GM04503 (cell line): ENCODE results near the gene CALCA.
"Not testable (repeated sequence)": the region's sequence is repeated elsewhere in the genome, so short reads cannot be mapped to it uniquely, and the experiment has no call there.

Source experiments
- DNase-seq: peaks from one replicate; pipeline ENCODE4 v3.0.0-alpha.2; 2012; ENCODE audit warnings: low read depth

The CALCA gene, protein sequence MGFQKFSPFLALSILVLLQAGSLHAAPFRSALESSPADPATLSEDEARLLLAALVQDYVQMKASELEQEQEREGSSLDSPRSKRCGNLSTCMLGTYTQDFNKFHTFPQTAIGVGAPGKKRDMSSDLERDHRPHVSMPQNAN

DNA sequence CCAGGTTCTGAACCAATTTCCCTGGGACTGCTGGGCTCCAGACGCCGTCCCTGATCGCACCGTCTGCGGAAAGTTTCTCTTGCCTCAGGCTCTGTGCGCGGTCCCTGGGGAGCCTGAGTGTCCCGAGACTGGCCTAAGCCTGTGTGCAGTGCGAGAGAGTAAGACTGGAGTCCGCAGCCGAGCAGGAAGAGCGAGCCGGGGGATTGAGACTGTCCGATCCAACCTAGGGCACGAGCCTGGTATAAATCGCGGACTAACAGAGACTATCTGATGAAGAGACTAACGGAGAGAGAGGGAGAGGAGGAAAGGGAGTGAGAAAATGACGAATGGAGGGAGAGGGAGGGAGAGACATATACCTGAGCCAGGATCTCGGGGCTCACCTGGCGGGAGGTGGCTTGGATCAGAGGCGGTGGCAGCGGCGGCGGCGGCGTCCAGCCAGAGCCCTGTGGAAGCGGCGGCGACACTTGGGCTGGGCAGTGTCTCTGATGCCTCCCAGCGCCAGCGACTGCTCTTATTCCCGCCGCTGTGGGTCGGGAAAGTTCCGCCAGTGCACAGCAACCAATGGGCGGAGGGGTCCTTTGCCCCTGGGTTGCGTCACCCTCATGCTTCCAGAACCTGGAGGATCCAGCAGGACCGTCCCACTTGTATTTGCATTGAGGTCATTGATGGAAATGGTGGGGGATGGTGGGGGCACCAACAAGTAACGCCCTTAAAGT lies at the start of gene CALCA:
Gene CALCA (minus strand): TSS at position 487 of the 716 bp plus-strand sequence. CDS start 1,159 bp downstream, outside the sequence.
- DNase-seq = no peak

DNA sequence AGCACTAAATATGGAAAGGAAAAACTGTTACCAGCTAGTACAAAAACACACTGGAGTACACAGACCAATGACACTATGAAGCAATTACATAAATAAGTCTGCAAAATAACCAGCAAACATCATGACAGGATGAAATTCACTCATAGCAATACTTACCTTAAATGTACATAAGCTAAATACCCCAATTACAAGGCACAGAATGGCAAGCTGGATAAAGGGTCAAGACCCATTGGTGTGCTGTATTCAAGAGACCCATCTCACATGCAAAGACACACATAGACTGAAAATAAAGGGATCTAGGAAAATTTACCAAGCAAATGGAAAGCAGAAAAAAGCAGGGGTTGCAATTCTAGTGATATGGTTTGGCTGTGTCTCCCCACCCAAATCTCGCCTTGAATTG lies 44.0 kb upstream of the CALCA start:
- DNase-seq = no peak

DNA sequence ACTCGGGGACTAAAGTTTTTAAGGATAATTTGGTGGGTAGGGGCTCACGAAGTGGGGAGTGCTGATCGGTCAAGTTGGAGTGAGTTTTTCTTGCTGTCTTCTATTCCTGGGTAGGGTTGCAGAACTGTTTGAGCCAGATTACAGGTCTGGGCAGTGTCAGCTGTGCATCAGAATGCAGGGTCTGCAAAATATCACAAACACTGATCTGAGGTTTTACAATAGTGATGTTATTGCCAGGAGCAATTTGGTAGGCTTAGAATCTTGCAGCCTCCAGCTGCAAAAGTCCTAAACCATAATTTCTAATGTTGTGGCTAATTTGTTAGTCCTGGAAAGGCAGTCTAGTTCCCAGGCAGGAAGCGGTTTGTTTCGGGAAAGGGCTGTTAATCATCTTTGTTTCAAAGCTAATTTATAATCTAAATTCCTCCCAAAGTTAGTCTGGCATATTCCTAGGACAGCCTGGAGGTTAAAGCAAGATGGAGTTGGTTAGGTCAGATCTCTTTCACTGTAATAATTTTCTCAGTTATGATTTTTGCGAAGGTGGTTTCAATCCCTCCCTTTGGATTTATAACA lies 39.7 kb upstream of the CALCA start:
- DNase-seq = no peak

DNA sequence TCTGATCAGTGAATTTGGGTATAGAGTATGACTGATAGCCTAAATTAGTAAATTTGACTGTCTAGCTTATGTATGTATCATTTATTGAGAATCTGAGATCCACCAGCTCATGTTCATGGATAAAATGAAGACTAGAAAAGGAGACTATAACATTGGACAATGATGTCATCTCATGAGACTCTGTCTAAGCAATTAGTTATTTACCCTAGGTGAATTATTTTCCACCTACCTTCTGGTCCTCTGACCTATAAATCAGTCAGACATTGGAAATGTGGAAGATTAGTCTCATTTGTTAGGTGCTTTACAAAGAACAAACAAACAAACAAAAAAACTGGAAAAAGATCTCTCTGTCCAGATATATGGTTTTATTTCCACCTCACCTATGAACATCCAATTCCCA lies 38.7 kb upstream of the CALCA start:
- no peak for DNase-seq

DNA sequence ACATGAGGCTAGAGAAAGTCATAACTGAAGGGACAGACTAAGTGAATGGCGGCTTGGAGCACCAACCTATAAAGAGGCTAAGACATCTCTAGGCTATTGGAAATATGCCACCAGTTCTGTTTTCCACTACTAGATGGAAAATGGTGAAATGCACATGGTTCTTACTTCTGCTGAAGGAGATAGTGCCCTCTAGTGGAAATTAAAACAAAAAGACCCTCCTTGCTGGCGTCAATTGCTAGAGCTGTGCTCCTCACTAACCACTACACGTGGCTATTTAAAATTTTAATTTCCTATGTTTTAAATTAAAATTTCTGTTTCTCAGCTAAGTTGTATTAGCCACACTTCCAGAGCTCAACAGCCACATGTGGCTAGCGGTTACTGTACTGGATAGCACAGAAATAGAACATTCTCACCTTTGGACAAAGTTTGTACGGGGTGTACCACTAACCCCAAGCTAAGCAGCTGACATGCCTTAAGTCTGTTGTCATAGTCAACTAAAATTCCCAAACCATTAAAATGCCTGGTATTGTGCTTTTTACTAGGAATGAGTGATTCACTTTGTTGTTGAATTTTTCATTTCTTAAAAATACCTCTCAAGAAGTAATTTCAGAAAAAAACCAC lies 34.1 kb upstream of the CALCA start:
- DNase-seq = peak; percentile 8

DNA sequence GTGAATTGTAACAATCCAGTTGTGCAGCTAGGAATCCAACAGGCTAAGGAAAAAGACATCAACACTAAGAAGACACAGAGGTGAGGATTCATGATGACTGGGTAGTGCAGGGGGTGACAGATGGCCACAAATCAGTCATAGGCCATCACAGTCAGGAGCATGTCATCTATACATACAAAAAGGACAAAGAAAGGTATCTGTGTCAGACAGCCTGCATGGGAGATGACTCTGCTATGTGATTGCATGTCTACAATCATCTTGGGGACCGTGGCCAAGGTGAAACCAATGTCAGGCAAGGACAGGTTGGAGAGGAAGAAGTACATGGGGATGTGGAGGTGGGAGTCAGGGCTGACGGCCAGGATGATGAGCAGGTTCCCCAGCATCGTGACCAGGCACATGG lies 16.0 kb upstream of the CALCA start:
- DNase-seq = not testable (repeated sequence)

DNA sequence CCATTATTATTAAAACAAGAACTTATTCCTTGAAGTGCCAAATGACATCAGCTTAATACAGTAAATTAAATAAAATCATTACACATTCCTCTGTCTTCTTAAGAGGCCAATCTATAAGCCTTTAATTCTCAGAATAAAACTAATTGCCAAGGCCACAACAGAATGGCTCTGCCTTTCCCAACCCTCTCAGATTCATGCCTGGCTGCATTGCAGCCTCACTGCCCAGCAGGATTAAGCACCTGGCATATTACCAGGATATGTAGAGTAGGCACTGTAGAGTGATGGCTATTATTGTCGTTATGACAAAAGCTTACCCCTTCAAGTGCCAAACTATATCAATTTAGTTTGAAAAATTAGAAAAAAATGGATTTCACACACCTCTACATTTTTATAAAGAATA lies 9.4 kb upstream of the CALCA start:
- no peak for DNase-seq

DNA sequence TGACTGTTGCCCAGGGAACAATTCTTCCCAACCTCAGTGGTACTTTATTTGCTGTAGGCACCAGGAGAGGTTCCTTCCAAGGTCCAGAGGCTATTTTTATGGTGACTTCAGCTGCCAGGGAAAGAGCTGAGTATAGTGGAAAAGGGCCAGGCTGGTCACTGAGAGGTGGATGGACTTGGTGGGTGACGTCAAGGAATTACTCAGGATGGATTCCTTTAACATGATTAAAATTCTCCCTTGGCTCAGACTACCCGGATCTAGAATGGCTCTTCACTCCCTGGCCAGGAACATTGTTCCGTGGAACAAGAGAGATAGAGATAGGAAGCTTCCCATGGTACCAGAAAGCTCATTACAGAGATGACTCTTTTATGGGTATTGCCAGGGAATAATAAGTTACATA lies 8.7 kb upstream of the CALCA start:
- peak; percentile 34 for DNase-seq

DNA sequence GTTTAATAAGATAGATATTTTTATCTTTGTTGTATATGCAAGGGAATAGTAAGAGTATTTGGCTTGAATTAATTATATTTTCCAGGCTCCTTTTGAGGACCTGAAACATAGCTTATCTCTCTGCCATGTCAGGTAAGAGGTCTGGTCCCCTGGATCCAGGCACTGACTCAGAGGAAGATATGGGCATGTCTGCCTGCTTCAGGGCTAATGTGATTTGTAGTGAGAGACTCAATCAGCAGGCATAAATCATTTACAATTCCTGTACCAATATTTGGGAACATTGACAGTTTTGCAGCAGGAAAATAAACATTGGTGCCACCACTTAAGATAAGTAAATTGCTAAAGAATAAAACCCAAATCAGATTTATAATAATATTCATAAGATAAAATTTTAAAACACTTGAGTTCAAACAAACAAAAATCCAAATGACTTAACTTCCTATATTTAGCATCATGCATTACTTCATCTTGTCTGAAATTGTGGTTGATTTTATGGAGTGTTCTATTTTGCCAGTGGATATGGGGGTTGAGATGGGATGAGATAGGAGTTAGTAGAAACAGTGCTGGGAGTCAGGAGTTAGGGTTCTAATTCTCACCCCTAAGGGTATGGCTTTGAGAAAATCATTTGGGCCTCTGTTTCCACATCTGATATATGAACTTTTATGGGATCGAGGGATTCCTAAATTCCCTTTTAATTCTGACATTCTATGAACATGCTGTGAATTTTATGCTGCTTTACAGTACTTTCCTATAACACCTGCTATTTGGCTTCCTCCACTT lies 5.1 kb upstream of the CALCA start:
- no peak for DNase-seq

DNA sequence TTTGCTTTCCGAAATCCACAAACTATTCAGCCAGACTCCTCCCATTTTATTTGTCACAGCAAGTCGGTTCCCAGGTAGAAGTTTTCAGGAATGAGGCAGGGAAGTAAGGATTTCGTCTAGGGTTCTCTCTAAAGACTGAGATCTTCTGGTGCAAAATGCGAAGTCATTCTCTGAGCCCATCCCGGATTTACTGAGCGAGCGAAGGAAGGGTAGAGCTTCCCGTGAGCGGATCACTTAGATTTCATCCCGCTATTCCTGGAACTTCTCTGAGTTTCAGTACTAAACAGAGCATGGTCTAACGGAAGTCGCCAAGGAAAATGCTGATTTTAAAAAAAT lies 3.1 kb upstream of the CALCA start:
- no peak for DNase-seq

DNA sequence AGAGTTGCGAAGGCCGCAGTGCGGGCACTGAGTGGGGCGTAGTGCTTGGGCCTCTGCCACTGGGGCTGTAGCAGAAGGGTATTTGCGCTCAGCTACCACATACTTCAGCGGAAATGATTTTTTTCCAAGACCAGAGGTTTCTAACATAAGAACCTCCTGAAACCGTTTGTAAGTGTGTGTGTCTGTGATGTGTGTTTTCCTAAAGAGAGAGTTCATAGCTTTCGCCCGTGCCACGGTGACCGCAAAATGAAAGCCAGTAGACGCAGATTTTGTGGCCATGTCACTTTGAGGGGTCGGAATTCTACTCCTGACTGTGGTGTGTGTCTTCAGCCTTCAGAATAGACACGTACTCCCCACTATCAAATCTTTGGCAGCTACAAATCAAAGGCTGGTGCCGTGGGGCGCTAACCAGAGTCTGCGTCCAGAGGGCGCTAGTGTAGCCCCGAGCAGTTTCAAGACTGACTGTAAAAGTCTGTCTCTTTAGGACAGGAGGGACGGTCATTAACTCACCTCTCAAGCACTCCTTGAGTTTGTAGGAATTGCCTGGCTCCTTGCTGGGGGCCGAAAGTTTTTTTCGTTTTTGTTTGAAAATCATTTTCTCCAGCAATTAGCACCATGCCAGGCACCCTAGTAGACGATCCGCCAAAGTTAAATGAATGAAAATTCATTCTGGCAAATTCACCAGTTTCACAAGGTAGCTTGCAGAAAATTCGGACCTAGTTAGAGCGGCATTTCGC lies 2.5 kb upstream of the CALCA start:
- DNase-seq = no peak

DNA sequence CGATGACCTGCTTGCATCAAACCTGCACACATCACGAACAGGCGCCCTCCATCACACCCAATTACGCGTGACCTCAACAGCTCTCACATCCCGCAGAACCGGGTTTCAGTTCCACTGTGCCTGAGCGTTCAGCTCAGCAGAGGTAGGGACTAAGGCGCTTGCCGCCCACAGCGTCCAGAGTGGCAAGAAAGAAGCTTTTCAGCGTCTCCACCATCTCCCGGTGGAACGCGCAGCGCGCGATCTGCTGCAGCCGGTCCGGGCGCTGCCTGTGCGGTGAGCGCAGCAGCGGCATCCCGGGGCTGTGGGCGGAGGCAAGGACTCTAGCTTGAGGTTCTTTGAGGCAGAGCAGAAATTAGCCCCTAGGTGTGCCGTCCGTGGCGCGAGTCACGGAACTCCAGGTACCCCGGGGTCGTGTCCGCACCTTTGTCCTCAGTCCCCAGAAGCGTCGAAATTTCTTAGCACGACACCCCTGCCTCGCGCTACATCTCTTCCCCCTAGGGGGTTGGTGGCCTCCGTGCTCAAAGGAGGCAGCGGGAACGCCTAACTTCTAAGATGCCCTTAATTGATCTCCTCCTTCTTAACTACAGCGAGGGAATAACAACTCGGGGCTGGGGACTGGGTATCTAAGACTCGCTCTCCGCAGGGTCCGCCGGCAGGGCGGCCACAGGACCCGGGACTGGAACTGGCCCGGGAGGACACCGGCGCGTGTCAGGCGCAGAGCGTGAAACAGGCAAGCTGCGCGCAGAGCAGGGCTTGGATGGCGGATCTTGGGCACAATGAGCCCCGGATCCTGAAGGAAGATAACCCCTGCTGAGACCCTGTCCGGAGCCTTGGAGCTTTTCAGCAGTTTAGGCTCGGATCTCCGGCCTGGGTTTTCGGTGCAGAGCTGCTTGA lies 1.7 kb upstream of the CALCA start:
- no peak for DNase-seq

DNA sequence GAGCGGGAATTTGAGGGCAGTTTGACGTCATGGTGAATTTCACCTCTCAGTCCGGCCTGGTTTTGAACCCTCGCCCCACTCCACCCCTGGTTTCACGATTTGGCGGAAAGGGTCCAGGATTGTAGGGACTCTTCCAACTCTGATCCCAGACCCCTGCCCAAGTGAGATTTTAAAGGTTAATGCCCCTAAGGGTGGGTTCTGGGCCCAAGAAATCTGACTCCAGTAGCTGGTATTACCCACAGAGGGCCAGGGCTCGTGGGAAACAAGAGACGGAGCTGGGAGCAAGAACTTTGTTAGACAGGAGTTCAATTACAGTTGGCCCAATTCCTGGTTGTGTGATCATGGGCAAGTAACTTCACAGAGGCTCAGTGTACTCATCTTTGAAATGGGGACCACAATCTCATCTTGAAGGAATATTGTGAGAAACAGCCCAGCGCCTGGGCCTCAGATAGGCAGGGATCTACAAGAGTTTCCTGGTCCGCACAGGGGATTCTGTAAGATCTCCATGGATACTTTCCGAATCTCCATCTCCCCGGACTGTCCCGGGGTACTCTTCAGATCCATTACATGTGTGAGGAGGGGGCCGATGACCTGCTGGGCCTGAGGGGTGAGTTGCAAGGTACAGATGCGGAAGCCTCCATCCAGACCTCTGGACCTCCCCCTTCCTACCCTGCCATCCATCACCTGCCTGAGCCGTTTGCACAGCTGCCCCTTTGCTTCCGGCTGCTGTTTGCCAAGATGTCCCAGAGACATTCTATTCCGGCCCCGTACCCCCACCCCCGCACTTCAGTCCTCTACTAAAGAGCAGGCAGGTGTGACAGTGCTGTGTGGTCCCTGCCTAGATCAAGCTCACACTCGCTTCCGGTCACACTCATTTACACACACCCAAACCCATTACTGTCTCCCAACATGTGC lies 687 bp upstream of the CALCA start:
- no peak for DNase-seq

DNA sequence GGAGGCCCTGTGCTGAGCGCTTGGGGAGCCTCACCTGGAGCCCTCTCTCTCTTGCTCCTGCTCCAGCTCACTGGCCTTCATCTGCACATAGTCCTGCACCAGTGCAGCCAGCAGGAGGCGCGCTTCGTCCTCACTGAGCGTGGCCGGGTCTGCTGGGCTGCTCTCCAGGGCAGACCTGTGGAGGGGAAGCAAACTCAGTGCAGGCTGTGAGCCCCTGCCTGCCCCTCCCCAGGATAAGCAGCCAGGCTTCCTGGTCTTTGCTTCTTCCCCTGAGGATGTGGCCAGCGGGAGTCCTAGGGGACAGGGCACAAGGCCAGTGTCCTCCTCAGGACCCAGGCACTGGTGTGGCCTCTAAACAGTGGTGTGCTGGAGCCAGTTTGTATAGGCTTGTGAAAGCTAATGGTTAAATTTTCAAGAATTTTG lies 2.2 kb downstream of the CALCA start:
- no peak for DNase-seq

DNA sequence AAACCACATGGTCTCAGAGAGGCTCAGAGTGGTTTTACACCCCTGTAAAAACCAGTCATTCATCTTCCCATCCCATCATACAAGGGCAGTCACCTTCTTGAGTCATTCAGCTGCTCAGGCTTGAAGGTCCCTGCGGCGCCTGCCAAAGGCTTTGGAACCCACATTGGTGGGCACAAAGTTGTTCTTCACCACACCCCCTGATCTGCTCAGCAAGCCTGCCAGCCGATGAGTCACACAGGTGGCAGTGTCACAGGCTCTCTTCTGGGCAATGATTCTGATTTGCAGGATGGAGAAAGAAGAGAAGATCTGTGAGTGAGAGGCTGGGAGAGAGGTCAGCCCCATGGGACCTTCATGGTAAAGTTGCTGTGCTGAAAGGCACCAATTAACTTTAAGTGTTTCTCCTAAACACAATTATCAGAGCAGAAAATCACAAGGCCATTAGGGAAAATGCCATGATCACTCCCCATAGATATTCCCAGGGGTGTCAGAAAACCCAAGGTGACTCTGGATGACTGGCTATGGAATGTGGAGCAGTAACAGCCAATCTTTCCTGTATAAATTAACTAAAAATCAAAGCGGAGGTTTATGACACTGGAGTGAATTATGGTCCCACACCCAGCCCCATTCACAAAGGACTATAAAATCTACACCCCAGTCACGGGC lies 4.4 kb downstream of the CALCA start:
- no peak for DNase-seq

DNA sequence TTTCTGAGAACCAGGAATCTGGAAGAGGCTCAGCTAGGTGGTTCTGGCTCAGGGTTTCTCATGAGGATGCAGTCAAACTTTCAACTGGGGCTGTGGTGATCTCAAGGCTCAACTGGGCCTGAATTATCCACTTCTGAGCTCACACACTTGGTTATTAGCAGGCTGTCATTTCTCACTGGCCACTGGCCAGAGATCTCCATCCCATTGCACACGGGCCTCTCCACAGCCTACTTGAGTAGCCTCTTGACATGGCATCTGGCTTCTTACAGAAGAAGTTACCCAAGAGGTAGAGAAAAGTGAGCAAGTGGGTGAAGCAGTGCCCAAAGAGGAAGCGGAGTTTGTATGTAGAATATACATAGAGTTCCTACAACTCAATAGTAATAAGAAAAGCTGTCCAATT lies 16.0 kb downstream of the CALCA start:
- no peak for DNase-seq

DNA sequence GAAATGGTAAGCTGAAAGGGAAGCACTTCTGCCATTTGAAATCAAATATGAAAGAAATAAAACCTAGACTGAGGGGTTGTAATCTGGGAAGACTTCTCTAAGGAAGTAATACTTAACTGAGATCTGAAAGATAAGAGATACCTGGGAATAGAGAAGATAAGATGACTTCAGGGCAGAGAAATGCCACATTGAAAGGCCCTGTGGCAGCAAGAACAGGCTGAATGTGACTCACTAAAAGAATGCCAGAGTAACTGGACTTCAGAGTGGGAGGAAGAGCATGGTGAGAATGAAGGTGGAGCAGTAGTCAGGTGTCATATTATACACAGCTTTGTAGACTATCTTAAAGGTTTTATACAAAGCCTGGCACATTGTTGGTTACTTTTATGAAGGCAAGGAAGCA lies 17.6 kb downstream of the CALCA start:
- DNase-seq = no peak

DNA sequence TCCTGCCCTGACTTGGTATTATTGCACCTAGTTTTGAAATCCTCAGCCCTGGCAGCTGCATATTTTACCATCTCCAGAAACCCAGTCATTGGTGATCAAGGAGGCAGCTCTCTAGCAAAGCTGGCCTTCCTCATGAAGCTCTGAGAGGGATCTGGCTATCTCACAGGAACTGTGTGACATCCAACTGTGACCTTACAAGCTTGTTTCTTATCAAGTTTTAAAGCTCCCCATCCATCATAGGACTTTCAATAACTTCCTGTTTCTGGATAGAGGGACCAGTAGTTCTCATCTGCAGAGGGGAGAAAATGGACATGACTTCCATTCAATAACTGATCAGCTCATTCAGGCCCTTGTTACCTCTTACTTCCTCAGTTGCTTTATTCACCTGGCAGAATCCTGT lies 18.2 kb downstream of the CALCA start:
- no peak for DNase-seq

DNA sequence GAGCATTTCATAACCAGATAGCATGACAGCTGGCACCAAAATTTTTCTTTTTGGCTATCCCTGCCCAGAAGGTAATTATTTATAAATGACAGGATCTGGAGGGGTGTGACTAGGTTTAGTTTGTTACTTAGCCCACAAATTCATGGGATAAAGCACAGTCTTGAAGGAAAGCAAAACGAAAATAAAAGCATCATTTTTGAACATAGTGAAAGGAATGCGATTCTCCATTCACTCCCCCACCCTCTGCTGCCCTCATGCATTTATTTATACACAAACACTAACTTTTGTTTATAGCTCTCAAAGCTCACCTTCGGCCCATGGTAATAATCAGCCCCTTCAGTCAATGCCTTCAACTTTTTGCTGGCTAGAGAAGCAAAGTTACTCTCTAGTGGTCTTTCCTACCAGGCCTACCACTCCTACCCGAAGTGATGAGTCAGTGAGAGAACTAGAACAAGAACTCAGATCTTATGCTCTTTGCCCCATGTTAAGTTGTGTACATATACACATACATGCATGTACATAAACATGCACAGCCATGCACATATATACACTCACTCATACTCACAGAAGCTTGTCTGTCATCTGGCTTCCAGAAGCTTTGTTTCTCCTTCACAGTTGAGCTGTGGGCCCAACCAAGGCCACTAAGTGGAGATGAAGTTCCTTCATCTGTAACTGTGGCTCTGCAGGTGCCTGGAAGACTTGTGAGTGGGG lies 22.6 kb downstream of the CALCA start:
- DNase-seq = no peak
